Caco-2 (cell line): ENCODE results near the gene KIFC3. TPM values are rescaled to one million over a fixed set of nuclear protein-coding genes. Genes with fewer than 3 reads are reported as not detected.
A peak's percentile ranks its signal among the peaks of the same experiment; 100 is the strongest.

Source experiments
- BruUV-seq: library from RNA; stranded (reverse); fragments of 400-500 nt; replicated peaks from 2 replicates; lab custom pipeline; 2021; lab: Mats Ljungman, UMichigan
- CTCF ChIA-PET: fragments of 300-600 bp; sonication (Branson Sonifier 250); formaldehyde crosslinking; loops from one replicate; lab custom pipeline; 2022; ENCODE audit warnings: antibody characterized with exemption; lab: Charles Lee
- POLR2A ChIA-PET: fragments of 300-600 bp; sonication (Branson Sonifier 250); formaldehyde crosslinking; loops from one replicate; lab custom pipeline; 2022; ENCODE audit warnings: antibody characterized with exemption; lab: Charles Lee
- DNase-seq, 2 experiments: peaks; one replicate each; pipeline versions ENCODE4 v3.0.0 to v3.0.0-alpha.2; 2020 to 2022
- H3K27me3 ChIP-seq: replicated peaks from 2 replicates; pipeline ENCODE4 v1.6.0; 2011; ENCODE audit warnings: low read length; ENCODE audit not compliant: control insufficient read depth, insufficient read depth
- H3K36me3 ChIP-seq: 2 replicates; pipeline ENCODE4 v1.5.1; 2011; ENCODE audit warnings: low read length; ENCODE audit not compliant: control insufficient read depth, insufficient read depth
- H3K4me1 ChIP-seq: fragments of 250-450 bp; sonication (Bioruptor Pico); 2 replicates; pipeline ENCODE4 v1.5.1; 2020; ENCODE audit warnings: mild to moderate bottlenecking
- H3K4me3 ChIP-seq: 2 replicates; pipeline ENCODE4 v1.5.1; 2011; ENCODE audit warnings: low read depth, mild to moderate bottlenecking, control low read depth, low read length
- H3K9me3 ChIP-seq: fragments of 250-450 bp; sonication (Bioruptor Pico); 2 replicates; pipeline ENCODE4 v1.5.1; 2020; ENCODE audit warnings: mild to moderate bottlenecking, moderate library complexity
- H3K27ac Mint-ChIP-seq: one replicate; pipeline ENCODE4 v1.8.0; 2022; ENCODE audit warnings: mixed read lengths; ENCODE audit not compliant: unreplicated experiment
- H3K27me3 Mint-ChIP-seq: one replicate; pipeline ENCODE4 v1.8.0; 2022; ENCODE audit warnings: mixed read lengths; ENCODE audit not compliant: insufficient read depth, unreplicated experiment
- H3K36me3 Mint-ChIP-seq: one replicate; pipeline ENCODE4 v1.8.0; 2022; ENCODE audit warnings: mild to moderate bottlenecking, mixed read lengths; ENCODE audit not compliant: insufficient read depth, unreplicated experiment
- H3K4me1 Mint-ChIP-seq: one replicate; pipeline ENCODE4 v1.8.0; 2022; ENCODE audit warnings: low read depth, mixed read lengths; ENCODE audit not compliant: unreplicated experiment
- H3K4me3 Mint-ChIP-seq: one replicate; pipeline ENCODE4 v1.8.0; 2022; ENCODE audit warnings: mild to moderate bottlenecking, moderate library complexity, mixed read lengths; ENCODE audit not compliant: unreplicated experiment
- H3K9me3 Mint-ChIP-seq: one replicate; pipeline ENCODE4 v1.8.0; 2022; ENCODE audit warnings: mixed read lengths; ENCODE audit not compliant: unreplicated experiment
- CTCF ChIP-seq, 2 experiments: fragments of 200-600 bp in 1 of 2; IDR thresholded peaks; 1 replicate in 1 of 2; 2 replicates in 1 of 2; pipeline versions ENCODE4 v1.5.1 to v1.8.0; 2011 to 2022; ENCODE audit warnings: antibody characterized with exemption in 1 of 2, control low read depth in 1 of 2, inconsistent platforms in 1 of 2, low read depth in 1 of 2, low read length in 1 of 2, mild to moderate bottlenecking in 1 of 2, moderate library complexity in 1 of 2; ENCODE audit not compliant: insufficient read depth in 1 of 2, severe bottlenecking in 1 of 2, unreplicated experiment in 1 of 2
- intact Hi-C: fragments of 100-400 bp; cut with micrococcal nuclease; formaldehyde crosslinking; loops from one replicate; pipeline ENCODE4 v1.10.0; 2022; ENCODE audit not compliant: unreplicated experiment
- total RNA-seq: library from RNA; stranded (reverse); gene quantifications from 2 replicates; pipeline ENCODE4 v1.2.3, GENCODE V29; 2022

Gene KIFC3
- total RNA-seq, 1 experiment from 2014 or later, result 103 TPM

DNA sequence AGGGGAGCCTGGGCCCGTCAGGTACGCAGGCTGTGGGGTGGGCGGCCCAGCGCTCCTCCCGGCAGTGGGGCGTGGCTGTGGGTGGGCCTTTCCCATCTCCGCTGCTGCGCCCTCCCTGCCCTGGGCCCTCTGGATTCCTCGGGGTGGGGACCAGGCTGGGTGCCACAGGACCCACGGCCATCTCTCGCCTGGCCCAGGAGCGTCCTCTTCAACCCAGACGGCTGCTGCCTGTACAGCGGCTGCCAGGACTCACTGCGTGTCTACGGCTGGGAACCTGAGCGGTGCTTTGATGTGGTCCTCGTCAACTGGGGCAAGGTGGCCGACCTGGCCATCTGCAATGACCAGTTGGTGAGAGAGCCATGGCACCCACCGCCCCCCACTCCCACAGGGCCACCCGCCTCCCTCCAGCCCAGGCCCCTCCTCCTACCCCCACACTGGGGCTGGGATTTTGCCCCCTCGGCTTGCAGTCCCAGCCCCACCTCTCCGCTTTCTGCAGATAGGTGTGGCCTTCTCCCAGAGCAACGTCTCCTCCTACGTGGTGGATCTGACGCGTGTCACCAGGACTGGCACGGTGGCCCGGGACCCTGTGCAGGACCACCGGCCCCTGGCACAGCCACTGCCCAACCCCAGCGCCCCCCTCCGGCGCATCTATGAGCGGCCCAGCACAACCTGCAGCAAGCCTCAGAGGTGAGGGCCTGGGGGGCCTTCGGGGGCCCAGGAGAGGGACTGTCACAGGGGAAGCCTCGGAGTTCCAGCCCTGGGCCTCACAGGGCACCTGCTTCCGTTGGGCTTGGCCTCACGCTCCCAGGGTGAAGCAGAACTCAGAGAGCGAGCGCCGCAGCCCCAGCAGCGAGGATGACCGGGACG, 49.5 kb downstream of the KIFC3 start:
- no peaks in the 10 kb centered on the region for H3K27me3 ChIP-seq
- H3K4me1 Mint-ChIP-seq, result peaks cover 7% of the 10 kb centered on the region
- no peak overlapping the region for H3K4me3 ChIP-seq
- POLR2A ChIA-PET, result no interaction called here
- TF ChIP-seq CTCF (IDR thresholded peaks at IDR 0.05; ENCODE audit: insufficient read depth in 1 of 2, low read depth in 1 of 2, low read length in 1 of 2, severe bottlenecking in 1 of 2, unreplicated experiment in 1 of 2), result no peak
- CTCF ChIA-PET, result no interaction called here
- H3K4me1 ChIP-seq, result peaks cover 4% of the 10 kb centered on the region; the same call in 1 of the 2 replicates
- DNase-seq, result peak in 1 of 2 experiments; percentile 2
- peaks cover 3% of the 10 kb centered on the region; the same call in 1 of the 2 replicates for H3K36me3 ChIP-seq
- H3K9me3 ChIP-seq, result no peaks in the 10 kb centered on the region
- no peaks in the 10 kb centered on the region for H3K27me3 Mint-ChIP-seq
- H3K27ac Mint-ChIP-seq, result no peak overlapping the region
- peaks cover 31% of the 10 kb centered on the region for H3K36me3 Mint-ChIP-seq
- H3K9me3 Mint-ChIP-seq, result no peaks in the 10 kb centered on the region
- no peak overlapping the region for H3K4me3 Mint-ChIP-seq
- intact Hi-C loops, result no loop called here
- BruUV-seq, result no TSS peak

GRCh38 chr16:57752203-57752580, 50.1 kb downstream of the KIFC3 start:
- H3K27ac Mint-ChIP-seq, result no peak overlapping the region
- Histone ChIP-seq H3K4me3 (no peak overlapping the region), H3K36me3 (no peaks in the 10 kb centered on the region; the same call in 1 of the 2 replicates), H3K9me3 (no peaks in the 10 kb centered on the region), H3K4me1 (peaks cover 4% of the 10 kb centered on the region; the same call in 1 of the 2 replicates), H3K27me3 (no peaks in the 10 kb centered on the region)
- DNase-seq, result no peak
- H3K4me1 Mint-ChIP-seq, result peaks cover 7% of the 10 kb centered on the region
- H3K4me3 Mint-ChIP-seq, result no peak overlapping the region
- no peak for TF ChIP-seq CTCF (IDR thresholded peaks at IDR 0.05; ENCODE audit: insufficient read depth in 1 of 2, low read depth in 1 of 2, low read length in 1 of 2, severe bottlenecking in 1 of 2, unreplicated experiment in 1 of 2)
- CTCF ChIA-PET, result no interaction called here
- no peaks in the 10 kb centered on the region for H3K9me3 Mint-ChIP-seq
- H3K27me3 Mint-ChIP-seq, result no peaks in the 10 kb centered on the region
- no TSS peak for BruUV-seq
- peaks cover 28% of the 10 kb centered on the region for H3K36me3 Mint-ChIP-seq
- POLR2A ChIA-PET, result no interaction called here
- intact Hi-C loops, result no loop called here

- Histone ChIP-seq H3K4me3 (no peak overlapping the region), H3K27me3 (no peaks in the 10 kb centered on the region), H3K36me3 (no peaks in the 10 kb centered on the region; the same call in 1 of the 2 replicates), H3K4me1 (peaks cover 4% of the 10 kb centered on the region; the same call in 1 of the 2 replicates), H3K9me3 (no peaks in the 10 kb centered on the region)
- TF ChIP-seq CTCF (IDR thresholded peaks at IDR 0.05; ENCODE audit: insufficient read depth in 1 of 2, low read depth in 1 of 2, low read length in 1 of 2, severe bottlenecking in 1 of 2, unreplicated experiment in 1 of 2), result no peak
- H3K27ac Mint-ChIP-seq, result no peak overlapping the region
- no TSS peak for BruUV-seq
- peaks cover 25% of the 10 kb centered on the region for H3K36me3 Mint-ChIP-seq
- no peaks in the 10 kb centered on the region for H3K9me3 Mint-ChIP-seq
- ChIA-PET CTCF (no interaction called here), POLR2A (no interaction called here)
- H3K4me1 Mint-ChIP-seq, result peaks cover 7% of the 10 kb centered on the region
- intact Hi-C loops, result no loop called here
- no peak for DNase-seq
- H3K4me3 Mint-ChIP-seq, result no peak overlapping the region
- H3K27me3 Mint-ChIP-seq, result no peaks in the 10 kb centered on the region
These were observed 50.6 kb downstream of the KIFC3 start for GRCh38 chr16:57751539-57752202.
